CD4-positive, alpha-beta T cell treated with Interleukin-15 for 1 hour (primary cell): ENCODE results near the gene ILF2.
A peak's percentile ranks its signal among the peaks of the same experiment; 100 is the strongest.
"Not testable (repeated sequence)": the region's sequence is repeated elsewhere in the genome, so short reads cannot be mapped to it uniquely, and the experiment has no call there.

ENCODE experiments used
- DNase-seq: peaks from one replicate; pipeline ENCODE4 v3.0.0-alpha.2; 2020

Gene ILF2

GRCh38 chr1:153670859-153671627 is at the start of gene ILF2:
Gene ILF2, minus strand, starts transcription at chr1:153670993. Its CDS starts 71 bp downstream, at chr1:153670922.
- peak; percentile 99 for DNase-seq

- no peak for DNase-seq
Measured at GRCh38 chr1:153717330-153717729, 46.5 kb upstream of the ILF2 start.

GRCh38 chr1:153716211-153716610 is 45.4 kb upstream of the ILF2 start:
- DNase-seq: not testable (repeated sequence)

DNA sequence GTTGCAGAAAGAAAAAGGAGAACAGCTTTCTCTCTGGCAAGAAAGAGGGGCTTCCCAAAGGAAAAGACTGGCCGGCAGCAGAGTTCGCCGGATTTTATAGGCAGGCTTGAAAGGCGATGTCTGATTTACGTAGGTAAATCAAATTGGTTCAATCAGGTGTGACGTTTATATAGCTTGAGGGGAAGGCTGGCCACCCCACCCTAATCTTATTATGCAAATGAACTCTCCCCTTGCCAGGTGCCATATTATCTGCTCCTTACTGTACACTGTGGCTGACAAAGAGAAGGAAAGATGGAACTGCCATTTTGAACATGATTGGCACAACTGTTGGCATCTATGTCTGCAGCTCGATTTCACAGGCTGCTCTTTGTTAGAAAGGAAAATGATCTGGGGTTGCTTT is 40.2 kb upstream of the ILF2 start:
- DNase-seq: no peak

DNA sequence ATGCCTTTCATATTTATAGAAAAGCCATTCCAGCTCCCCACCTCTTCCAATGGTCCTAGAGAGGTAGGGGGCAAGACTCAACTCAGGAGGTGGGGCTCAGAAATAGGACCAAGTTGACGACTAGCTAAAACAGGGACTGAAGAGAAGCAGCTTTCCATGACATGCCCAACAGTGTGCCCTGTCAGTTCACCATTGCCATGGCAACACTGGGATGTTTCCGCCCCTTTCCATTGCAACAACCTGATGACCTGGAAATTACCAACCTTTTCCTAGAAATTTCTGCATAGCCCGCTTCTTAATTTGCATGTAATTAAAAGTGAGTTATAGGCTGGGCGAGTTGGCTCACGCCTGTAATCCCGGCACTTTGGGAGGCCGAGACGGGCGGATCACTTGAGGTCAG is 34.7 kb upstream of the ILF2 start:
- no peak for DNase-seq

GRCh38 chr1:153699768-153700167 is 29.0 kb upstream of the ILF2 start:
- no peak for DNase-seq

DNA sequence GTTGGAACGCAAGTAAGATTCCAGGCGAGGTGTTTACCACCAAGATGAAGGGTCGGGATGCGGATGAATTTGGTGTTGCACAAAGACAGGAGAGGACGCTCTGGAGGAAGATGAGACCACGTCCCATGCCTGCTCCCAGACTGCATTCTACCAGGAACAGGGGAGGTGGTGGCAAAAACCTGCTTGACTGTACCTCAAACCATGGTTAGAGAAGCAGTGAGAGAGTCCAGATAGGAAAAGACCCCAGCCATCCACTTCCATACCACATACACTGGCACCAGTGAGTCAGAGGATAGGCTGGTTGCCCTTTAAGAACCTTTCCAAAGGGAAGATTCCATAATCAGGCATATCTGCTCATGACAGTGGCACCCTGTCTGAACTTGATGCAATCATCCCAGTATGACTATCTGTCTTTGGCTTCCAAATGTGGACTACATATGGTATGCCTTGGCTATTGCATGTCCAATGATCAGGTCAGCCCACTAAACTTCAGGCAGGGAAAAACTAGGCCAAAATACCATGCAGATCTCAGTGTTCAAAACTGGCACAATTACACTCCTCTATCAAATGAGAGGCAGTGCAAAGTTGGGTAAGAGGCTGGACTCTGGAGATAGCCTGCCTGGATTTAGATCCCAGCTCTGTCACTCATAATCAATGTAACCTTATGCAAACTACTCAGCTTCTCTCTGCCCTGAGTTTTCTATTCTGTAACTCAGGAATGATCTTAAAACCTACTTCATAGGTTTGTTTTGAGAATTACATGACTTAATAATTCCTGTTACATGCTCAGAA is 28.3 kb upstream of the ILF2 start:
- no peak for DNase-seq

GRCh38 chr1:153698020-153698922 is 27.5 kb upstream of the ILF2 start:
- DNase-seq: no peak

- DNase-seq: no peak
Measured at GRCh38 chr1:153697191-153698019, 26.6 kb upstream of the ILF2 start.

DNA sequence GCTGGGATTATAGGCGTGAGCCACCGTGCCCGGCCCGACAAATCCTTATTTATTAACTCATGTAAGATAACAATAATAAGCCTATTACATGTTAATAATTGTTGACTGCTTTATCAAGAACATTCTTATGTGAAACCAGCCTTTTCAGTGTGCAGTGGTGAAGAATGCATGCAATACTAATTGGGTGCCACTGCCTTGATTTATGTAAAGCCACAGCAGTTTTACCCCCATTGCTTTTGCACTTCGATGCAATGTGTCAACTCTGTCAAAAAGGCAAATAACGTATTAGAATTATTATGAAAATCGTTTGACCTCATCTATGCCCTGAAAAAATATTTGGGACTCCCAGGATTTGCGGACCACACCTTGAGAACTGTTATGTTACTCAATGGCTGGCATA is 25.9 kb upstream of the ILF2 start:
- no peak for DNase-seq

DNA sequence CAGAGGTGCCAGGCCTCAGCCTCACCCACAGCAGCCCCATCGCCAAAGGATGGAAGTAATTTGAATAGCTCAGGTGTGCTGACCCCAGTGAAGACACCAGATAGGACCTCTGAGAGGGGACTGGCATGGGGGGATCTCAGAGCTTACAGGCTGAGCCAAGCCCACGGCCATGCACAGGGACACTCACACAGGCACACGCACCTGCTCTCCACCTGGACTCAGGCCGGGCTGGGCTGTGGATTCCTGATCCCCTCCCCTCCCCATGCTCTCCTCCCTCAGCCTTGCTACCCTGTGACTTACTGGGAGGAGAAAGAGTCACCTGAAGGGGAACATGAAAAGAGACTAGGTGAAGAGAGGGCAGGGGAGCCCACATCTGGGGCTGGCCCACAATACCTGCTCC is 22.7 kb upstream of the ILF2 start:
- DNase-seq: no peak

GRCh38 chr1:153688736-153689328 is 18.0 kb upstream of the ILF2 start:
- no peak for DNase-seq

DNA sequence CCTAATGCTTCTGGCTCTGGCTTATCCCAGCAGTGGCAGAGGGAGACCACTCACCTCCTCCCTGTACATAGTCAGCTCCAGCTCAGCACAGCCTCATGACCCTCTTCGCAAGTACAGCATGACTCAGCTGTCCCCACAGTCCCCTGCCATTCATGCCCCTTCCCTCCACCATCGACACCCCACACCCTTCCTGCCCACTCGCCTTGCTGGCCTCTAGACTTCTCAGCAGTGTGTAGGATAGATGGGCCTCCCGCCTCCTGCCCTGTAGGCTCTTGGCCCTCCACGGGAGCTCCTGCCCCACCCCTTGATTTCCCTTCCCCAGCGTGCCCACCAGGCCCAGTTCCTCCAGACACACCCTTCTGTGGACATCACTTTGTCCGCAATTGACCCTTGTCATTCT is 17.5 kb upstream of the ILF2 start:
- DNase-seq: no peak

- no peak for DNase-seq
Measured at GRCh38 chr1:153687346-153688125, 16.7 kb upstream of the ILF2 start.

- no peak for DNase-seq
Measured at GRCh38 chr1:153685544-153686340, 14.9 kb upstream of the ILF2 start.

DNA sequence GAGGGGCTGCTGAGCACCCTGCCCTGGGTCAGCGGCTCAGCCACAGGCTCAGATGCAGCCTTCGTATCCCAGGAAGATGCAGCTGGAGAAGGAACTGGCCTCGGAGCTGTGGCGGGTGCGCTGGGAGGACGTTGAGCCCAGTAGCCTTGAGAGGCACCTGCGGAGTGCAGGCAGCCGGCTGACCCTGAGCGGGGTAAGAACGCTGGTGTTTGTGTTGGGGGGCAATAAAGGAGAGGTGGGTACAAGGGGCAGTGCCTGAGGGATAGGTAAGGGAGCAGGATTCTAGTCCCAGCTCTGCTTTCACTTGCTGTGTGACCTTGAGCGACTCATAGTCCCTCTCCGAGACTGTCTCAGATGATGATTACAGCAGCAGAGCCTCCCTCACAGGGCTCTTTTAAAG is 14.1 kb upstream of the ILF2 start:
- DNase-seq: no peak

- no peak for DNase-seq
Measured at GRCh38 chr1:153683854-153684253, 13.1 kb upstream of the ILF2 start.

DNA sequence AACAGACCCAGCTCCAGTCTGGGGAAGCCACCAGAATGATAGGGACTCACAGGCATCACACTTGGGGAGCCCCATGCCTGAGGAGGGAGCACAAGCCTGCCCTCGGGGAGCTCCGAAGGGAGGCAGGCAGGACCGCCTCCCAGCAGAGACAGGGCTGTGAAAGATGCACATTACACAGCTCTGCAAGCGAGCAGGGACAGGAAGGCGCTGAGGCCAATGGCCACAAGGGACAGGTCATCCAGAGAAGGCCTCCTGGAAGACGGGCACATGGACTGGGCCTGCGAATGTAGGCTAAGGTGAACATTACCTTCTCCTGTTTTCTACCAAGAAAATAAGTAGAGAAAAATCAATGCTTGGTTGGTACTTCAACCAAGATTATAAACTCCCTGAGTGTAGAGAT is 11.9 kb upstream of the ILF2 start:
- no peak for DNase-seq

DNA sequence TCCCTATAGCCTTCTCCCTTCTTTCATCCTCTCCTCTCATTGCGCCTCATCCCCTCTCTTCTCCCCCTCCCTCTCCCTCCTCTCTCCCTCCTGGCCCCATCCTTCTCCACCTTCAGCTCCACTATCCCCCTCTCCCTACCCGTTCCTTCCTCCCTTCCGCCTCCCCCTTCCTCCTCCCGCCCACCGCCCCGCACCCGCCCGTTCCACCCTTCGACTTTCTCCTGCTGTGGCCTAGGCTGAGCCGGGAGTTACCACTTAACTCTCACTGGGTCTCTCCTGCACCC is 9.3 kb upstream of the ILF2 start:
- DNase-seq: no peak

DNA sequence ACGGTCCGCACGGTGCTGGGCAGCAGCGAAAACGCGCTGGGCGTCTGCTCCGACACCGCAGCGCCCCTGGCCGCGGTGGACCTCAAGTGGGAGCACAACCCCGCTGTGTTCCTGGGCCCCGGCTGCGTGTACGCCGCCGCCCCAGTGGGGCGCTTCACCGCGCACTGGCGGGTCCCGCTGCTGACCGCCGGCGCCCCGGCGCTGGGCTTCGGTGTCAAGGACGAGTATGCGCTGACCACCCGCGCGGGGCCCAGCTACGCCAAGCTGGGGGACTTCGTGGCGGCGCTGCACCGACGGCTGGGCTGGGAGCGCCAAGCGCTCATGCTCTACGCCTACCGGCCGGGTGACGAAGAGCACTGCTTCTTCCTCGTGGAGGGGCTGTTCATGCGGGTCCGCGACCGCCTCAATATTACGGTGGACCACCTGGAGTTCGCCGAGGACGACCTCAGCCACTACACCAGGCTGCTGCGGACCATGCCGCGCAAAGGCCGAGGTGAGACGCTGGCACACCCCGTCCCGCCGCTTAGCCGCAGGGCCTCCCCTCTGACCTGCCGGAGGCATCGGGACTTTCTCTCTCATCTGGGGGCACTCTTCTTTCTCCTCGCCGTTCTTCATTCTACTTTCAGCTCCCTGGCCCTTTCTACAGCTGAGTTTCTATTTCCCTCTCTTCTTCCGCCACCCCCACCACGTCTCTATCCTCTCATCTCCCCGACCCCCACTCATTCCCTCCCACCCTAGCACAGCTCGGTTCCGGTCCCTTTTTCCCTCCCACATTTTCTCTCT is 8.7 kb upstream of the ILF2 start:
- no peak for DNase-seq
